NCI-H1694 (cell line): Measurements from ENCODE around the gene GALNT2.

Experiments used
- DNase-seq: peaks from one replicate; lab custom pipeline; 2025; lab: John Stamatoyannopoulos, UW

The GALNT2 gene

GRCh38 chr1:230112782-230113181, 45.7 kb downstream of the GALNT2 start:
- DNase-seq, result no peak

GRCh38 chr1:230113235-230113592, 46.2 kb downstream of the GALNT2 start:
- no peak for DNase-seq

- no peak for DNase-seq
Measured at GRCh38 chr1:230113593-230114236, 46.7 kb downstream of the GALNT2 start.

- no peak for DNase-seq
Measured at GRCh38 chr1:230114237-230114651, 47.2 kb downstream of the GALNT2 start.

- no peak for DNase-seq
Measured at GRCh38 chr1:230117694-230118093, 50.7 kb downstream of the GALNT2 start.

- no peak for DNase-seq
Measured at GRCh38 chr1:230119340-230119739, 52.3 kb downstream of the GALNT2 start.

- DNase-seq, result no peak
Measured at GRCh38 chr1:230120289-230120920, 53.4 kb downstream of the GALNT2 start.

GRCh38 chr1:230120921-230121381, 53.9 kb downstream of the GALNT2 start:
- no peak for DNase-seq

GRCh38 chr1:230121950-230122349, 54.9 kb downstream of the GALNT2 start:
- DNase-seq, result no peak

- no peak for DNase-seq
Measured at GRCh38 chr1:230122366-230123279, 55.6 kb downstream of the GALNT2 start.

- no peak for DNase-seq
Measured at GRCh38 chr1:230123280-230124185, 56.5 kb downstream of the GALNT2 start.

- DNase-seq, result no peak
Measured at GRCh38 chr1:230124186-230125128, 57.4 kb downstream of the GALNT2 start.

- DNase-seq, result no peak
Measured at GRCh38 chr1:230125141-230125540, 58.1 kb downstream of the GALNT2 start.

GRCh38 chr1:230125640-230126528, 58.8 kb downstream of the GALNT2 start:
- DNase-seq, result no peak

- DNase-seq, result no peak
Measured at GRCh38 chr1:230126529-230127104, 59.6 kb downstream of the GALNT2 start.

GRCh38 chr1:230127105-230128054, 60.3 kb downstream of the GALNT2 start:
- DNase-seq, result no peak

- DNase-seq, result no peak
Measured at GRCh38 chr1:230128569-230129285, 61.7 kb downstream of the GALNT2 start.
